Activated T-cell treated with anti-CD3 and anti-CD28 coated beads for 24 hours (primary cell): ENCODE measurements around the gene CLSTN2.

Experiments
- DNase-seq: peaks from one replicate; pipeline ENCODE4 v3.0.0-alpha.2; 2020; ENCODE audit warnings: low read depth

The CLSTN2 gene

DNA sequence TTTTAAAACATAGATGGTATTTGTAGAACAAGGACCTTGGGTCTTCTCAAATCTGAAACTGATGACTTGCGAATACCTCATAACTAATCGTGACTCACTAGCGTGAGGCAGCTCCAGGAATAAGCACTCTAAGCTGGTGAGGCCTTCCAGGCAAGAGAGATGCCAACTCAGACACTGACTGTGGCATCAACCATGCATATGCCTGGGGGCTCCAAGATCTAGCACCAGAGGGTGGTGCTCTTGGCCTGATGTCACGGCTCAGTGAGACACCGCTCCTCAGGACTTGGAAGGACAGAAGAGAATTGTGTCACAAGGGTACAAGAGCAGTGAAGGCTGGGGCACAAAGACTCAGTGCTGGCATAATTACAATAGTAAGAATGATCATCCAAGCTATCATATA lies 617.9 kb downstream of the CLSTN2 start:
- DNase-seq = no peak

DNA sequence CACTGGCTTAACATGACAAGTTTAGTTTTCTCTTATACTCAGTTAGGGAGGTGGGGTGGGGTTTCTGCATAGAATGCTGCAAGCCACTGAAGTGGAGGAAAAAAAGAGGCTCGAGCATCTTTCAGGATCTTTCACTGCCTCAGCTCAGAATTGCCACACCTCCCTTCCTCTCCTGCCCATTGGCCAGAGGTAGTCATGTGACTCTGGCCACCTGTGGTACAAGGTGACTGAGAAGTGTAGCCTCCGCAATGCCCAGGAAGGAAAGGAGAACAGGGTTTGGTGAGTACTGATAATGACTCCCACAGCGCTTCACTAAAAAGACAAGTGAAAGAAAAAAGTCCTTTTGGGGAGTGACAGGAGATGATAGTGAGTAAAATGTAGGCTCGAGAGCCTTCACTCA lies 618.6 kb downstream of the CLSTN2 start:
- DNase-seq = no peak

DNA sequence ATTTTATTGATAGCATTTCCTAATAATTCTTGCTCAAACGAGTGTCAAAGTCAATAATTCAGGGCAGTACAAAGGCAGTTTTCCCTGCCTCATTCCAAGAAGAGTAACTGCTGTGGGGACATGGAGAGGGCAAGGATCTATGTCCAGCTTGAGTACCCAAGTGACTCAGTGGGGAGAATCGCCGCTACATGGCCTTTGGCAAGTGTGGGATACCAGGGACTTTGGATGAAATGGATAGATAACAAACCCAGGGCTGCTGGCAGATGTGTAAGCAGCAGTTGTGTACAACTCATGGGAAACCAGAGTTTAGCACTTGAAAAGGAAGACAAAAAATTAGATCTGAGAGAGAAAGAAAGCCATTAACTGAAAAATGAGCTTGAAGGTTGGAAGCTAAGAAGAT lies 620.7 kb downstream of the CLSTN2 start:
- no peak for DNase-seq

DNA sequence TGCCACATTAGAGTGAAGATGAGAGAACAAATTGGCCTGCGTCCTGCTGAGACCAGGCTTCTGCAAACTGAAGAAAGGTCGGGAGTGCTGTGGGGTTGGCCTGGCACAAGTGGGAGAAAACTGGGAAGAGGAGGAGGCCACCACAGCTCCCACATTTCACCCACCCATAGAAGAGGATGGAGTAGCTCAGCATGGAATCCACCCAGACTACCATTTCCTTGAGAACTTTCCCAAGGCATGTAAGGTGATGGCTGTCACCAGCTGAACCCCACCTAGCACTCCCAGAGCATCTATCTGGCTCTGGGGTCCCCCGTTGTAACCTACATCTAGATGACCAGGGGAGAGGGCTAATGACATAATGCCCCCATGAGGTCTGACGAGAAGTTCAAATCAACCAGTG lies 622.5 kb downstream of the CLSTN2 start:
- DNase-seq = no peak

DNA sequence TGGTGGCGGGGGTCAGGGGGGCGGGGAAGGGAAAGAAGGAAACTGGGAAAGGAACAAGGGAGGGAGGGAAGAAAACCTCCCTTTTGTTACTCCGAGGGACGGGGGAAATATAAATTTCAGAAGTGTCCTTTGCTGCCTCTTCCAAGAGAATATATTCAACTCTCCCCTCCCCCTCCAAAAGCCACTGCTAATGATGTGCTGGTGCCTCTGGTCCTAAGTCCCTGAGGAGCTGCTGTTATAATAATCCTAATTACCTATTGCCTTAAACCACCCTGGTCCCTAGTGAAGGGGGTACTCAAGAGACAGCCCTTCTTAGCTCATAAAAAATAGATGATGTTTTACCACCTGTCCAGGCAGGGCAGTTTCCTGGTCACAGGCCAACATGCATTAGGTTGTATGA lies 624.6 kb downstream of the CLSTN2 start:
- no peak for DNase-seq

DNA sequence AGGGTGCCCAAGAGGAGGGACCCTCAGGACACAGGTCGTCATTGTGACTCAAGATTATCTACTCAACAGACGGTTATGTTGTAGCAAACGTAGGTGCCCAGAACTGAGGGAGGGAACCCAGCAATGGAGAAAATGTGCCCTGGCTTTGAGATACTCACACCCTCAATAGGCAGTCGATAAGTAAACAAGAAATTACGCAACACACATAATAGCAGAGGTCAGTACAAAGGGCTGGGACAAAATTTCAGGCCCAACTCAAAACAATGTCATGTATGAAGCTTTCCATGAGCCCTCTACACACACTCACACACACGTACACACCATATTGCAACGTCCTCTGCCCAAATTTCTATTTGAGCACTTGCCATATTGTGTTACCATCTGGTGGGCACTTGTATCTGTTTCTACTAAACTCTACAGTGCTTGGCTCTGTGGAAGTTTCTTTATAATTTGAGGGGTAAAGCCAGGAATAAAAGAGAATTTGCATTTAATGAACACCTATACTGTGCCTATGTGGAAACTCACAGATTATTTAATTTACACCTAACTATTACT lies 628.3 kb downstream of the CLSTN2 start:
- no peak for DNase-seq

DNA sequence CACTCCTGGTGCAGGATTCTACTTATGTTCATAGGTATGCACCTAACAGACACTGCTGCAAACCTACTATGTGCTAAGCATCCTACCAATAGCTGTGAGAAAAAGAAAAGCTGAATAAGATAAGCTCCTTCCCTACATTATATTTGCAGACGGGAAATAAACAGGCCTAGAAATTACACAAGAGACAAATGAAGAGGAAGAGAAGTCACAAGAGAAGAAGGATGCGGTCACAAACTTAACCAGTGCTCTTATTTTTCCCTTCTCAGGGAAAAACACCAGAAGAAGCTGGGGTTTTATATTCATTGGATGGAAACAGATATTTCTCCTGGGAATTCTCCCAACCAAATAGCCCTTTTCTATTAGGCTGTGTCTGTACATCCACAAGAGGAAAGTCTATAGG lies 633.1 kb downstream of the CLSTN2 start:
- DNase-seq = no peak

DNA sequence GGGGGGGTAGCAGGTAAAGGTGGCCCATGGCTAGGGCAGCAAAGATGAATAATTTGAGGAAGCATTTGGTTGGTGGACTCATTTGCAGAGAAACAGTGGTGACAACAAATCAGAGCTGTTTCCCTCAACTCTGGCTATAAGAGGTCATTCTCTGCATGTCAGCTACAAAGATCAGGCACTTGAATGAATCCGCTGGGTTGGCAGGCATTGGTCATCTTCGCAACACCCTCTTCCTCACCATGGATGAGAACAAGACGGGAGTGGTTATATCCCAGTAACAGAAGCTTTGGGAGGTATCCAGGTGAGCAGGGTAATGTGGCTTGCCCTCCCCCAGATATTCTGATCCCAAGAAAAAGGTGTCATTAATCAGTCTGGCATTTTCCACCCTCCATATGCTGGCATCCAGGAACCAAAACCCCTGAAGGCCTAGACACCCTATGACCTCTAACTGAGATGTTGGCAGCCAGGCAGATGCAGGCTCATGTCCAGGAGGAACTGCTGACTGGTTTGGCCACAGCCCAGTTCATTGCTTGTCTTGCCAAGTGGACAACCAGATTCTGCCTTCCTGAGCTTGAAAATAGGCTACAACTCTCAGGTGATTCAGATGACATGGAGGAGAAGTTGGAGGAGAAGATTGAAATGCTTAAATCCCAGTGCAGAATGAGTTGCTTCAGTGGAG lies 634.0 kb downstream of the CLSTN2 start:
- DNase-seq = no peak

DNA sequence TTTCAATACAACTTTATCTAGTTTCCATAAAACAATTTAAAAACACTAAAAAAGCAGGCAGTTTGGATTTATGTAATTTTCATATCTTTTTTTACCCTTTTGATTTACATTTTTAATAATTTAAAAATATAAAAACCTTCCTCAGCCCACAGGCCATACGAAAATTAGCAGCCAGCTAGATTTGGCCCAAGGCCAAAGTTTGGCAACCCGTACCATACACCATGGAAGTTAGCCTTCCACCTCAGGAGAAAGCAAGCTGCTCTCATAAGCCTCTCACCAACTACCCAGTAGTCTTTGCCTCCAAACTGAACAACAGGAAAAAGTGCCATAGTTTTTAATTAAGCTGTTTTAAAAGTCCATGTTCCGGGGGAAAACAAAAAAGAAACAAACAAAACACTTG lies 635.6 kb downstream of the CLSTN2 start:
- DNase-seq = no peak

DNA sequence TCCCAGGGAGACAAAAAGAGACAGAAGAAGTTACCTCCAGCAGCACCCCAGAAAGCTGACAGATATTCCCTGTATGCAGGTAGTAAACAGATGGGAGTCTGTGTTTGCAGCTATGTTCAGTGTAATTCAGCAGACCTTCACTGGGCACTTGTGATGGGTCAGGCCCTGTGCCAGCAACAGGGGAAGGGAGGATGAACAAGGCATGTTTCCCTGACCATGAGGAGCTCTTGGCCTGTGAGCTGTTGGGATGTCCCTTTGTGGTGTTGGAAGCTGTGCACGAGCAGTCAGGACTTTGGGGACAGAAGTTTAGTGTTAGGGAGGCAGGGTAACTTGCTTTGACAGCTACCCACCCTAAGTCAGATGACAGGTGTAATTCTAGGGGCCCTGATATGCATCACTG lies 636.9 kb downstream of the CLSTN2 start:
- no peak for DNase-seq

DNA sequence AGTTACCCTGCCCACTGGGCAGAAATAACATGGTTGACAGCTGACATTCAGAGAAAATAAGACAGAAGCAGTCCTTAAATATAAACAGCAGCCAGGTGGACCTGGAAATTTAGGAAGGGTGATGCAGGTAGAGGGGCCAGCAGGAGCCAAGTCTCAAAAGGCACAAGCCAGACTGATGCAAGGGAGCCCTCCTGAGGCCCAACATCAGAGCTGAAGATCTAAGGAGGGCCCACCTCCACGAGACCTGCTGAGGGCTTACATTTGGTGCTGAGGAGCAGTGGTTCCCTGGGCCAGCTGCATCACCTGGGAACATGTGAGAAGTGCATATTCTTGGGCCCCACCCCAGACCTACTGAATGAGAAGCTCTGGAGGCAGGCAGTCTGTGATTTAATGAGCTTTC lies 637.3 kb downstream of the CLSTN2 start:
- DNase-seq = no peak

DNA sequence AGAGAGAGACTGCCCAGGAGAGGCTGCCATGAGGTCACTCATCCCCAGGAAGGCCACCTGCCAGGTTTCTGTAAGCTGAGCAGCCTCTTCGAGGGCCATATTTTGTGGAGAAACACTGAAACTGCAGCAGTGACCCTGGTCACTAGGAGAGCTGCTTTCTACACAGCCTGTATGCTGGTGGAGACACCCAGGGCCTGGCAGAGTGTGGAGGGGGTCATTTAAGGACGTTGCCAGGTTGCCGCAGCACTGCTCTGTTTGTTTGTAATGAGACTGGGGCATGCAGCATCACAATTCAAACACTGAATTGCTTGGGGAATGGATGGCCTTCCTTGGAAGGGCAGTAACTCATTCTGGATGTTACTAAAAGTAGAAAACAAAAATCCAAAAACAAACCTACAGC lies 638.0 kb downstream of the CLSTN2 start:
- no peak for DNase-seq

DNA sequence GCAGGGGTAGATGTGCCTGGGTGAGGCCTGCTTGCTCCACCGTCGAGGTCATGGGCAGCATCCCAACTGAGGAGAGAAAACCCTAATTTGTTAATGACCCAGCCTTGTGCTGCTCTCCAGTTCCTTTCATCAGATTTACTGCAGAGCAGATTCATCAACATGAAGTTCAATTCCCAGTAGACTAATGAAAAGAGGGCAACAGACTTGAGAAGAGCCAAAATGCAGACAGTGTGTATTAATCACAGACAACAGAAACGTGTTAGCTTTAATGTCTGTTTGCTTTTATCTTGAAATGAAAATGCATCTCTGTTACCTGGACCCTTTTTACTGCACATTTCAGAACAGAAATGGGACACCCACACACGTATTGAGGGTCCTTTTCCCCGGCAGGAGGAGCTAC lies 639.4 kb downstream of the CLSTN2 start:
- no peak for DNase-seq

DNA sequence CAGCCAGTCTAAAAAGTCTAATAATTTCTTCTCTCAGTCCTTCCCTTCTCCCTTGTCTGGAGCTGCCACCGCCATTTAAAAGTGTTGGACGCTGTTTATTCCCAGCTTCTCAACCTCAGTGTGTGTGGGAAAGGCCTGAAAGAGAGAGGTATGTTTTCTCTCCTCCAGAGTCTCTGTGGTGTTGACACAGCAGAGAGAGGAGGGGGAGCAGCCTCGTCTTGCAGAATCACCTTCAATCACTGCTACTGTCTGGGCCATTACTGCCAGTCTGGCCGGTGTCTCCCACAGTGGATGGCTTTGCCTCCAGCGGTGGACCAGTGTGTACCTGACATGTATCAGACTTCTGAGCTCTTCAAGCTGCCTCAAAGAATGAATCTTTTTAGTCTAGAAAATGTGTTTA lies 641.5 kb downstream of the CLSTN2 start:
- no peak for DNase-seq

DNA sequence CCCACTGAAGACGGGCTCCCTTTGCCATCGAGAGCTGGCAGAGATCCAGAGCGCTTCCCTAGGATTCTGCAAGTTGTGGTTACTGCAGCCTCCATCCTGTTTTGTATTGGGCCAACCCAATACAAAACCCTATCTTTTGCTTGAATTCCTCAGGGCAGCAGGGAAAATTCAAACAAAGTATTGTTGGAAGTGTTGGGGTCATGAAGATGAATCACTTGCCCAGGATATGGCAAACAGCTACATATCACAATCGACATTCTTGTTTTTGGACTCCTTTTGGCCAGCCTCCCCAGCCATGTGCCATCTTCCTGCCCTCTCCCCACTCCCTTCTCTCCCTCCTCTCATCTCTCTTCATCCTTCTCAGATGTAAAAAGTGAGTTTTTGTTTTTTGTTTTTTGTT lies 642.9 kb downstream of the CLSTN2 start:
- DNase-seq = no peak

DNA sequence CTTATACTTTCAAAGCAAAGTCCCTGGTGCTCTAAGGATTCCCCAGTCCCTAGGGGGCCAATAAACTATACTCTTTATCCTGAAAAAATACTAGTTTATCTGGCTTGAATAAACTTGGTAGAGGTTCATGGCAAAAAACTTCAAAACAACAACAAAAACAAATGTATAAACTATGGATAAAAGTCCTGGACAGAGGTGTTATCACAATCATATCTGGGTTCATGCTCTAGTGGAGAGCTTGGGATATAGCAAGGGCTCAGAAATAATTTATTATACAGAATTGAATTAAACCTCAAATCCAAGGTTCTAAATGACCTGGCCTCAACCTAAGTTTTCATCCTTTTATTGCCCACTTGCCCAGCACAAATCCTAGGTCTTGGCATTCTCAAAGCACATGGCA lies 644.3 kb downstream of the CLSTN2 start:
- no peak for DNase-seq

DNA sequence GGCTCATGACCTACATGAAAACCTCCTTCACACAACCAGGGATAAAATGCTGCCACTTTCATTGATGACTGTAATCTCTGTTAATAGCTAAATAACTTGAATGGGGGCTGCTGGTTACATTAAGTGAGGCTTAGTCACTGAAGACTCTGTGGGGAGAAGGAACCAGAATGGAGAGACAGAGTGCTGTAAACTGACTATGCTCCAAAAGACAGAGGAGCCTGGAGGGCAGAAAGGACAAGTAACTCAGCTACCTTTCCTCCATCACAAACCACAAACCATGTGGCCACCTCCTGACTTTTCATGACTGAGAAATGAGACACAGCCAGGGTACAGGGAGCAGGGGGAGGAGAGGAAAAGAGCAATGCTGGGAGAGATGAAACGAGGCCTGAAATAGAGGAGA lies 645.8 kb downstream of the CLSTN2 start:
- DNase-seq = no peak

DNA sequence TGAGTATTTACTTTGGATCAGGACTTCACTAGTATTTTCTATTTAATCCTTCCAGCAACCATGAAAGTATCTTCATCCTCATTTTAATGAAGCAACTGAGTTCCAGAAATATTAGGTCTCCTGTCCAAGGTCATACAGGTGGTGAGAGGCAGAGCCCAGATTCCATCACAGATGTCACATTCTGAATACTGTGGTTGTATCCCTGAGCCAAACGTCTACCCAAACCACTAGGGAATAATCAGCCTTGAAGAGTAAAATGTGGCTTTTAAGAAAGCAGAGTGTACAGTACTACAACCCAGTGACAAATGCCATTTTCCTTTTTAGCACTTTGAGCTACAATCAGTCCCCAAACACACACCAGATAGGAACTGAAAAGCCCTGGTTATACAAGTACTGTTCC lies 649.6 kb downstream of the CLSTN2 start:
- DNase-seq = no peak

DNA sequence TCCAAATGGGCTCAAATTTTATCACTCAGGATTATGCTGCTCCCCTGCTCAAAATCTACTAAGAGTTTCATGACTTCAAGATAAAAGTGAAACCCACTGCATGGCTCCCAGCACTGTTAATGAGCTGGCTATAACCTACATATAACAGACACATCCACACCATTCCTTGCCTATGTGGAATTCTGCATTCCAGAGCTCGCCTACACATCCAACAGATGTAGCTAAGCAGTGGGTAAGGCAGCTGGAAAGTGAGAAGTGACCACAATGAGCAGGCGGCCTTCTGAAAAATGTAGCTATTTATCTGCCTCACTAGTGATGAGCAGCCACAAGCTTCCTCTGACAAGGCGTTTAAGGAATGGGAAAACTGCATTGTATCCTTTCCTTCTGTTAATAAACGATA lies 650.8 kb downstream of the CLSTN2 start:
- no peak for DNase-seq

DNA sequence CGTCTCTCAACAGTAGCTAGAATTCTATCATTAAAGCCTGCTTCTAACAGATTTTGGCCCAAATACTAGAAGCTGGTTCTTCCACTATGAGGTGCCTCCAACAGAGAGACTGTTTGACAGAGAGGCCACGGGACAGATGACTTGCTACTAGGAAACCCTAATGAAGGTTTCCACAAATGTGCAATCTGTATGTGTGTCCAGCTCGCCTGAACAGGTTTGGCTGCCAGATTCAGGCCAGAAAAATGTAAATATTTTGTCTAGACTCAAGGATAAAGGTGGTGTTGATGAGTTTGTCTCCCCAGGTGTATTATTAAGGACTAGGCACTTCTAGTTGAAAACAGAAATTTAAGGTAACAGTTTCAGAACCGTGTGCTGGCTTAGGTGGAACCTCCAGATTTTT lies 651.3 kb downstream of the CLSTN2 start:
- DNase-seq = no peak

DNA sequence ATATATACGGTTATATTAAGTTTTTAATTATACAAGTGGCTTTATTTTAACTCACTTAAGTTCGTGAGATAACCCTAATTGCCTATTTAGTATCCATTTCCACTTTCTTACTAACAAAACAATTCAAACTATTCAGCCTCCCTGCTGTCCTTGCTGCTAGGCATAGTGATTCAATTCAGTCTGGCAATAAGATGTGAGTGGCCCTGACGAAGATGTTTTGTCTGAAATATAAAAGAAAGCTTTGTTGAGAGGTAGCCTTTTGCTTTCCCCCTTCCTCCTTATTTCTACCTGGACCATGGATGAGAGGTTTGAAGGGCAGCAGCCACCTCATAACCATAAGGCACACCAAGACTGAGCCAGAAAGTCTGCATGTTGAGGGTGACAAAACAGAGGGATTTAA lies 653.6 kb downstream of the CLSTN2 start:
- DNase-seq = no peak

DNA sequence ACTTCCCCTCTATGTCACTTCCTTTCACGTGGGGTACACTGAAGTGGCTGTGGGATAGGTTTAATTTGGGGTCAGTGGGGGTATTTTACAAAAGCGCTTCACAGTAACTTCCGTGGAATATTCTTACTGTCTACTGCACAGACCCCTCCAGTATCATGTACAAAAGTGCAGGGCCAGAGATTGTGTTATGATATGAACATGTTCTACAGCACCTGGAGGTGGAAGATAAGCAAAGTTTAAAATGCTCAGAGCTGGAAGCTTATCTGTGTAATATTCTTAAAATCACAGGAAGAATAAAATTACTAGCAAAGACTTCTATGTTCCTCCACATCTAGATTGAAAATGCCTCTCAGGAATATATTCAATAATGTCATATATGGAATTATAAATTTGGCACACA lies 658.8 kb downstream of the CLSTN2 start:
- no peak for DNase-seq

DNA sequence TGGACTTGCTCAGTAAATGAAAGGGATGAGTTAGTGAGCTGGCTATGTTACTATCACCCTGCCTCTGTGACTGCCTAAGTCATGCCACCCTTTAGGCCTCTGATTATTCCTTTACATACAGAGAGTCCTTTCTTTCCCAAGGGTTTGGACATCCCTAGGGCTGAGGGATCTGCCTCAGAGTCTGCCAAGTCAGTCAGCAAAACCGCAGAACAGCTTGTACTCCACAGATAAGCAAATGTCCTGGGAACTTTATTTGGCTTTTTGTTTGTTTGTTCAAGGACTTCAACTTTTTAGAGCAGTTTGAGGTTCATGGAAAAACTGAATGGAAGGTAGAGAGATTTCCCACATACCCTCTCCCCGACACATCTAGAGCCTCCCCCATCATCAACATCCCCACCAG lies 660.3 kb downstream of the CLSTN2 start:
- no peak for DNase-seq

DNA sequence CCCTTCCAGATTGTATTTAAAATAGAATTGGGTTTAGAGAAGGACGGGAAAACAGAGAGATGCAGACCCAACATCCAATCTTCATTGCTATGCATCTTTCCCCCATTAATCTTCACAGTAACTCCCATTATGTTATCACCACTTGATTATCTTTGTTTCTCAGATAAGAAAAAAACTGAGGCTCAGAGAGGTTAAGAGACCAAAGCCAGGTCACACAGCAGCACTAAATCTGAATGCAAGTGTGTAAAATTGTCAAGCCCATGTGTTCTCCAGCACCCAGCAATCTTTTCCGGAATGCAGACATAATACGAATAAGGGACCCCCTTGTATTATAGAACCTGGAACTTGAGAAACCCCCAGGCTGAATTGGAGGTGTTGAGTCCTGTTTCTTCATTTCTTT lies 662.4 kb downstream of the CLSTN2 start:
- no peak for DNase-seq

DNA sequence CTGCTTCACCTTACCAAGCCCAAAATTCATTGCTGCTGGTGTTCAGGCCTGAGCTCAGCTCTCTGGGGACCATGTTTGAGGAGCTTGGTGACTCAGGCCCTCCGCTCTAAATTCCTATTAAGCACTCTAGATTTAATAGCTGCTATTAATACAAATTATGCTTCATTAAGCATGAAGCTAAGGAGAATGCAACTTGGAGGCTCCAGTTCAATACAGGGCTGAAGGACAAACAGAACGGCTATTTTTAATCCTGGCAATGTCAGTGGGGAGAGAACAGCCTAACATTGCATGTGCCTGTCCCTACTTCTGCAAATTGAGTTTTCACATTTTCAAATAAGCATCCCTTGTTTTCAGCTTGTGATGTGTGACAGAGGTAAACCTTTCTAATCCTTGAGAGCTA lies 662.8 kb downstream of the CLSTN2 start:
- DNase-seq = no peak
